GM12874 (cell line): ENCODE measurements around the gene PSME2.

Experiments used
- CTCF ChIP-seq: IDR thresholded peaks from 2 replicates; pipeline ENCODE4 v1.5.1; 2011; ENCODE audit warnings: low read depth, mild to moderate bottlenecking, control low read depth, low read length, moderate library complexity; ENCODE audit not compliant: insufficient read depth

PSME2 gene

GRCh38 chr14:24135834-24136683, 10.4 kb downstream of the PSME2 start, which contains the start of gene PSME1:
Gene PSME1, plus strand, starts transcription at chr14:24136194. Its CDS starts 69 bp downstream, at chr14:24136263.
- TF ChIP-seq CTCF, result no peak

- TF ChIP-seq CTCF, result no peak
Observed at GRCh38 chr14:24135584-24135833, 10.9 kb downstream of the PSME2 start.

- TF ChIP-seq CTCF, result no peak
Observed at GRCh38 chr14:24133735-24134134, 12.7 kb downstream of the PSME2 start.

GRCh38 chr14:24132976-24133375, 13.4 kb downstream of the PSME2 start:
- no peak for TF ChIP-seq CTCF

GRCh38 chr14:24132061-24132685, 14.2 kb downstream of the PSME2 start:
- TF ChIP-seq CTCF, result no peak

GRCh38 chr14:24131549-24131966, 14.9 kb downstream of the PSME2 start:
- TF ChIP-seq CTCF, result no peak

- no peak for TF ChIP-seq CTCF
Observed at GRCh38 chr14:24130717-24131548, 15.5 kb downstream of the PSME2 start.
